ENCODE results near the gene C8A.

GRCh38 chr1:56903778-56904177, 49.2 kb downstream of the C8A start:
- TF ChIP-seq POLR2A (IDR thresholded peaks at IDR 0.05) (no peak), CTCF (IDR thresholded peaks at IDR 0.05) (no peak)

Measured in lower leg skin (tissue), 3 donors.